Activated CD4-positive, alpha-beta T cell treated with anti-CD3 and anti-CD28 coated beads, Interleukin-2, Interleukin-6, amounts not matched to agents 100 ng/mL and 50 ng/mL, durations not matched to agents 16 hours and 8 hours (primary cell): Measurements from ENCODE around the gene C6orf89.

ENCODE experiments used
- DNase-seq: peaks from one replicate; pipeline ENCODE4 v3.0.0-alpha.2; 2020

Gene C6orf89

GRCh38 chr6:36852481-36853147 is 33.1 kb upstream of the C6orf89 start:
- no peak for DNase-seq

DNA sequence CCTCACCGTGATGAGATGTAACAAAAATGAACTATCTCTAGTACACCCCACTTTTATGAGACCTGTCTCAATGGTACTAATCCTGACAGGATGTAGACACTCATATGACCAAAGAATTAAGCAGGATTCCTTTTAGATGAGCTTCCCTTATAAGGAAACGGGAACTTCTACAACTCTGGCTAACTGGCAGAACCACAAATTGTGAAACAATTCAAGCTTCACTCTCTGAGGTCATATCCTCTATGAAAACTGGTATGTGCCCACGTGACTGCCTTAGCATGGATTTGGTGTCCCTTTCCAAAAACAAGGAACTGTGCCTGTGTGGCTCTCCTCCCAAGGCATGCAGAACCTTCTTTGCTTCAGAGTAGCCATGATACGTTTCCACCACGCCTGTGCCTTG is 32.4 kb upstream of the C6orf89 start:
- DNase-seq, result no peak

- no peak for DNase-seq
These were observed 30.0 kb upstream of the C6orf89 start for GRCh38 chr6:36855750-36856149.

- no peak for DNase-seq
These were observed 29.5 kb upstream of the C6orf89 start for GRCh38 chr6:36856277-36856676.

GRCh38 chr6:36857325-36857724 is 28.4 kb upstream of the C6orf89 start:
- no peak for DNase-seq

DNA sequence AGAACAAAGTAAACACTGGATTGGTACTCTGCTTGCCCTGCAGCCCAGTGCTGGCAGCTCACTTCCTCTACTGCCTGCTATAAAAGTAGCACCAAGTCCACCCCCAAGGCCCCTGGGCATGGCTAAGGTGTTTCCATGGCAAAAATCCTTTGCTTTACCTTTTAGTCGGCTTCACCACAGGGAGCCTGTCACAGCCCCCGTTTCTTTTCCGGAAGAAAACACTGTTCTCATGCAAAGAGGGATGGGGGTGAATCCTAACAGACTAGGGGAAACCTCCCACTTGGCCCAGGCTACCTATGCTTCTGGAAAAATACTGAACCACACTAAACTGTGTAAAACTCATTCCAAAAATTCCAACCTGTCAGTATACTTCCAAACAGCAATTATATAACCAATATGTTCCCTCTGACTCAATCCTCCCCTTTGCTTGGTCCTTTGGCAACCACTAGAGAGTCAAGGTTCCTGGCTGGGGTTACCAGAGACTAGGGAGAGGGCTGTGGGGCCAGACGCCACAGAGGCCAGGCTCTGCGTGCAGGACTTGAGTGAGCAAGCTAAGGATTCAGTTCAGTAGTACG is 27.3 kb upstream of the C6orf89 start:
- no peak for DNase-seq

GRCh38 chr6:36860126-36860525 is 25.6 kb upstream of the C6orf89 start:
- DNase-seq, result no peak

DNA sequence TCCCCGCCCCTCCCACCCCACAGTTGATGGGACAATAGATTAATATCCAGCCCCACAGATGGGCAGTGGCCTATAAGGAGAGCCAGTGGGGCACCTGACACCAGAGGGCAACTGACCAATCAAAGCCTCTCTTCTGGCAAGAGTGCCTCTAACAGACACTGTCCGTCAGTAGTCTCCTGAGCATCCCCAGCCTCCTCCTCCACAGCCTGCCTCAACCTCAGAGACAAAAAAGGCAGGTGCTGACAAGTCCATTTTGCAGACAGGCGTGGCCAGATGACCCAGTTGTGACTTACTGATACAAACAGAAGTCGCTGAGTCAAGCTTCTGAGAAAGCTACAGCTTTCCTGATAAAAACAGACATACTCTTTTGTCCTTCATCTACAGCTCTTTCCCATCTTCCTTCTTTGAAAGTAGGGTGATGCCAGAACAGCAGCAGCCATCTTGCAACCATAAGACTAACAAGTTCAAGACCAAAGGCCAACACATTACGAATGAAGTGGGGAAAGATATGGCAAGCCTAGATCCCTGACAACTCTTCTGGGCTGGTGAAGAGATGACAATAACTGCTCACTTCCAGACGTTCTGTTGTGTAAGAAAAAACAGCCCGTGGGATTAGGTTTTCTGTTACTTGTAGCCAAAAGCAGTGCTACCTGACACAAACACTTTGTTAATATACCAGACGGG is 23.4 kb upstream of the C6orf89 start:
- no peak for DNase-seq

GRCh38 chr6:36862848-36863382 is 22.8 kb upstream of the C6orf89 start:
- no peak for DNase-seq

- DNase-seq, result no peak
These were observed 21.8 kb upstream of the C6orf89 start for GRCh38 chr6:36863670-36864540.

- no peak for DNase-seq
These were observed 19.9 kb upstream of the C6orf89 start for GRCh38 chr6:36865835-36866234.

DNA sequence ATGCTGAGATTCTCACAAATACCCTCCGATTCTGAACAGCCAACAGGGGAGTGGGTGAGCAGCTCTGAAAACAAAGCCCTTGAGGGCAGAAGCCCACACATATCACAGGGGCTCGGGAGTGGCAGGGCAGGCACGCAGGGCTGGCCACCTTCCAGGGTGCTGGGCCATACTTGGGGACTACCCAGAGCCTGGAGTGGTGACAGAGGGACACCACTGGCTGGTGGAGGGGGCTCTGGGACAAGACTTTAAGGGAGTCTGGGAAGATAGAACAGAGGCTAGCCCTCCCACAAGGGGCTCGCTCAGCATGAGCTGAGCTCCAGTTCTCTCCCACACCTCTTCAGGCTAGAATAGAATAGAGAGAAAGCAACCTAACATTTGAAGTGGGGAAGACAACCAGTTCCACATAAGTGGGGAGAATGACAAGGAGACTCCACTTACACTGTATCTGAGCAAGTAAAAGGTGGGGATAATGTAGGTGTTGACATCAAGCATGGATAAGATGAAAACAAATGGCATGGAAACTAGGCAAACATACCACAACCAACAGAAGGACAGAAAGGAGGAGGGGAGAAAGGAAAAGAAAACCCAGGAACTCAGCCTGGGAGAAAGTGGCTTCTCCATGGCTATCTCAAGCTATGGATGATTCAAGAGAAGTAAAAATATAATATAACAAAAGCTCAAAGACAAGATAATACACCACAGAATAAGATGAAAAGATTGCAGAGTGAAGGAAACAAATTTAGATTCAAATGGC is 18.1 kb upstream of the C6orf89 start:
- no peak for DNase-seq

- no peak for DNase-seq
These were observed 14.1 kb upstream of the C6orf89 start for GRCh38 chr6:36871686-36872085.

DNA sequence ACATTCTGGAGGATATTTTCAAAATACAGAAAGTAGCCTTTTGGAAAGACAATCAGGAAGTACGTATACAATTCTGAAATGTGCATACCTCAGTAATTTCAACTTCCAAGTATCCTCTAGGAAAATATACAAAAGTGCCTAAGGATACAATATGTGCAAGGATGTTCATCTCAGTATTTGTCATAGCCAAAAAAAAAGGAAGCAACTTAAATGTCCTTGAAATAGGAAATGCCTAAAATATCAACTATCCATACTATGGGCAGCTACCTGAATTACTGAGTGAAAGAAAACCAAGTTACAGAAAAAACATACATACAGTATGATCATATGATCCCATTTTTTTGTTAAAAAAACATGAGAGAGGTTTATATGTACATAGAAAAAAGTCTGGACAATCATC is 12.6 kb upstream of the C6orf89 start:
- DNase-seq, result no peak

GRCh38 chr6:36873612-36874442 is 11.9 kb upstream of the C6orf89 start:
- DNase-seq, result peak; percentile 44

DNA sequence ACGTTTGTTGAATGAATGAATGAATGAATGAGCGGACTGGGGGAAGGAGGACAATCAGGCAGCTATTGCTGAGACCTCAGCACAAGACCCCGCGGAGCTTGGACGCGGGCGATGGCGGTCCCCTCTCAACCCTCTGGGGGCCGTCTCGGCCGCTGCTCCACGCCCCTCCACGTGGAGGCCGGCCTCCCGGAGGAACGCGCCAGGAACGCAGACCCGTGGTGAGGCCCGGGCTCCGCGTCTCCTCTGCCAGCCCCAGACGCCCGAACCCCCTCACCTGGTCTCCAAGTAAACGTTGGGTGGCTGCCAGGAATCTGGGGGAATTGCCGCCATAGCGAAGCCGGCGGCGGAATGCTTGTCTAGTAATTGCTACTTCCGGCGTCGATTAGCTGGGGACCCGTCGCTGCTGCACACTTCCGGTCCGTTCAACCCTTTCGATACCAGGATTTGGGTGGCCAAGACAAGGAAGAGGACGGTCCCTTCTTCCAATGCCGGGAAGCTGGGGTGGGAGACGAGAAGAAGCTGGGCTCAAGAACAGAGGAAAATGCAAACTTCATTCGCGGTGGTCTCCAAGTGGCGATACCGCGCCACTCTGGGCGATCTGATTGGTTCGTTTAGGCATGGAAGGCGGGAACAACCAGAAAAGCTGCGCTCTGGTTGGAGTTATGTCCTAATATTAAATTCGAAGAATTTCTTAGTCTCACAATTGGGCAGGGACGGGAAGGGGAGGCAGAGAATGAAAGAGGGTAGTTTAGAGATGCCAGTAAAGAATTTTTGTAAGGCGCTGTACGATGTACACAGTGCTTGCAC is 11.1 kb upstream of the C6orf89 start, which contains the start of gene PPIL1:
Gene PPIL1 (minus strand): TSS at position 361 of the 807 bp plus-strand sequence. CDS start 31 bp downstream, at position 330.
- DNase-seq, result peak; percentile 90

GRCh38 chr6:36875250-36875633 is 10.5 kb upstream of the C6orf89 start:
- DNase-seq, result no peak

DNA sequence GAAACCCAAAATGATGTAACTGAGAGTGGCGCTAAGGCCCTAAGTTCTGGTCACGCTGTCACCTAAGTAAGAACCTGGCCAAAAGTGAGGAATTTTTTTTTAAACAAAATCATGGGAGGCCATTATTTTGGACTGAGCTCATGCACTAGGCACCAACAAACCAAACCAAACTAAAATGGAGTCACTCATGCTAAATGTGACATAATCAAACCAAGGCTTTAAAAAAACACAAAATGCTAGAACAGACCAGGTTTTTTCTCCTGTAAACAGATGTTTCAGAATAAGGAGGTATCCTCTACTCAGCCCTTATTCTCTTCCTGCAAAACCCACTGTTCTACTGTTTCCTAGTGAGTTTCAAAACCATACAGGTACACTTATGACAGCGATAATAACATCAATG is 1.1 kb upstream of the C6orf89 start:
- DNase-seq, result no peak

DNA sequence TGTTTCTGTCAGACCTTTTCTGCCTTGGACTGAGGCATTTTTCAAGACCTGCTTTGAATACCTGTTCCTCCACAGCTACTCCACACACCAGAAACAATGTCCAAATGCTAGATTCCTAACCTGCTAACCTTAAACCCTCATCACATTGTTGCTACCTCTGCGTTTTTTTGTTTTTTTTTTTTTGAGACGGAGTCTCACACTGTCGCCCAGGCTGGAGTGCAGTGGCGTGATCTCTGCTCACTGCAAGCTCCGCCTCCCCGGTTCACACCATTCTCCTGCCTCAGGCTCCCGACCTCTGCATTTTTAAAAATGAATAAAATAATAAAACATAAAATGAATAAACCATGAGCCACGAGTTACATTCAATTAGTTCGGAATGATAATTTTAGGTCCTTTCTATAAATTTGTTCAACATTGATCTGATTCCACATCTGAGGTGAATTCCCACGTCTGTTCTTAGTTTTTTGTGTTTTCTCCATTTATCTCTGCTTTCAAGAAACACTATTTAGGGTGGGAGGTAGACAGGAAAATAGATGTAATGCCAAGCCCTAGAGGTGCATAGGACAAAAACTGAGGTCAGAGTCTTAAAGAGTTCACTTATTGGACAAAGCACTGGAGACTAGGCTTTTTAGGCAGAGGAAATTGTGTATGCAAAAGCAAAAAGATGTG is 1.3 kb downstream of the C6orf89 start:
- no peak for DNase-seq

DNA sequence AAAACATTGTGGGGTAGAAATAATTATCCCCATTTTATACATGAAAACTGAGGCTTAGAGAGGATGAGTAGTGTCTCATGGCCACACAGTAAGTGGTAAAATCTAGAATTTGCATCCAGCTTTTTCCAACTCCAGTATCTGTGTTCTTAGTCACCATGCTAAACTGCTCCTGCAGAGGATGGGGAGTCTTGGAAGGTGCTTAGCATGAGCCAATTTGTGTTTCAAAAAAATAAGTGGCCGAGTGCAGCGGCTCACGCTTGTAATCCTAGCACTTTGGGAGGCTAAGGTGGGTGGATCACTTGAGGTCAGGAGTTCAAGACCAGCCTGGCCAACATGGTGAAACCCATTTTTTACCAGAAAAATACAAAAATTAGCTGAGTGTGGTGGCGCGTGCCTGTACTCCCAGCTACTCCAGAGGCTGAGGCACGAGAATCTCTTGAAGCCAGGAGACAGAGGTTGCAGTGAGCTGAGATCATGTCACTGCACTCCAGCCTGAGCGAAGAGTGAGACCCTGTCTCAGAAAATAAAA is 2.4 kb downstream of the C6orf89 start:
- no peak for DNase-seq
